NCI-H226 (cell line): Measurements from ENCODE around the gene ZPR1.

Experiments used
- DNase-seq: peaks from one replicate; pipeline ENCODE4 v3.0.0-alpha.2; 2015

The ZPR1 gene

DNA sequence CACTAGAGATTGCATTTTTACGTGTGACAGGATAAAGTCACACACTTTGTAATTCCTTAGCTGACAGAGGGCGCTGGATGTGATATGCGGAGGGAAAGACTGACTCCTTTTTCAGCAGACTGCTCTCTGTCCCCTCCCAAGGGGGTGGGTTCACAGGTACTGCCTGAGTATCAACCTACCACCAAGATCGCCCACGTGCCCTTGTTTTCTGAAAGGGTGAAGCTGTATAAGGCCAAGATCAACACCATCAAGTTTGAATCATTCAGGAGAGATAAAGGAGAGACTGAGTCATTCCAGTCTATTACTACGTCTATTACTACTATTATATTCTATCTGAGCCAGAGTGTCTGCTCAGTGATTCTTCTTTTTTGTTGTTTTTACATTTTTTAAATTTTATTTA, 45.7 kb downstream of the ZPR1 start:
- DNase-seq = peak; percentile 49

DNA sequence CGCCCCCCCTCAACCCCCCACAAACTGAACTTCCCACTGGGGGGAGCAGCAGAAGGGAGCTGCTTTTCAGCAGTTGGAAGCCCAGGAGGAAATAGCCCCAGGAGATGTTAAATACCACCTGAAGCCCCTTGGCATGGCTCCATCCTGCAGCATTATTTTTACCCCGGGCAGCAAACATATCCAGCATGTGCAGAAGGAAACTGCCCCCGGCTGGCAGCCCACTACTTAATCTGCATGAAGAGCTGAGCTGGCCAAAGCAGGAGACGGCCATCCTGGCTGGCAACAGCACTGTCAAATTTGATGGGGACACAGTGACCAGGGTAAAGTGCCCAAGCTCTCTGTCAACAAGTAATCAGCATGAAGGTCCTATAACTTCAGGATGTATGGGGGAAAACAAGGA, 47.1 kb downstream of the ZPR1 start:
- DNase-seq = no peak

DNA sequence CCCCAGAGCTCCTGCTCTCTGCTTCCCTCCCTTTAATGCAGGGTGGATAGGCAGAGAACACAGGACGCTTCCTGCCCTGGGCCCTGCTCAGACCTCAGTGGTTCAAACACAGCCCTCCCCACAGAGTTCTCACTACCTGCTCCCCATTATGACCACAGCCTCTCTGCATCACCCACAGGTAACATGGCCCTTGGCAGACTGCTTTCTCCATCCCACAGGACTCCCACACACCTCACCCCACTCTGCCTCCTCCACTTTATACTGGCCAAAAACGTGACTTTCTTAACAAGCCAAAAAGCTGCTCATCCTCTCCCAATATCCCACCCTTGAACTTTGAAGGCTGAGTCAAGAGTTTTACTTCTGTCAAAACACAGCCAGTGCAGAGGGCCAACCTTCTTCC, 48.8 kb downstream of the ZPR1 start:
- no peak for DNase-seq

DNA sequence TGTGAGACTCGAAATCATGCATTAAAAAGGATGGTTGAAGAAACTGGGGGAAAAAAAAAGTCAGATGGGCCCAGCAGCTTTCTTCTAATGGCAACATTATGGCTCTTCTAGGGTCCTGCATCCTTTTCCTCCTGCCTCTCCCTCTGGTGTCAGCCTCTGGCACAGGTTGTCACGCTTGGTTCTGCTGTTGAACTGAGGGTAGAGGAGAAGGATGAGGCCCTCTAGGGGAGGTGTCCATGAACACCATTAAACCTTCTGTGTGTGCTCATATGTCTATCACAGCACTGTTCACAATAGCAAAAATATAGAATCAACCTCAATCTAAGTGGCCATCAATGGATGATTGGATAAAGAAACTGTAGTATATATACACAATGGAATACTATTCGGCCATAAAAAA, 51.1 kb downstream of the ZPR1 start:
- DNase-seq = peak; percentile 7

DNA sequence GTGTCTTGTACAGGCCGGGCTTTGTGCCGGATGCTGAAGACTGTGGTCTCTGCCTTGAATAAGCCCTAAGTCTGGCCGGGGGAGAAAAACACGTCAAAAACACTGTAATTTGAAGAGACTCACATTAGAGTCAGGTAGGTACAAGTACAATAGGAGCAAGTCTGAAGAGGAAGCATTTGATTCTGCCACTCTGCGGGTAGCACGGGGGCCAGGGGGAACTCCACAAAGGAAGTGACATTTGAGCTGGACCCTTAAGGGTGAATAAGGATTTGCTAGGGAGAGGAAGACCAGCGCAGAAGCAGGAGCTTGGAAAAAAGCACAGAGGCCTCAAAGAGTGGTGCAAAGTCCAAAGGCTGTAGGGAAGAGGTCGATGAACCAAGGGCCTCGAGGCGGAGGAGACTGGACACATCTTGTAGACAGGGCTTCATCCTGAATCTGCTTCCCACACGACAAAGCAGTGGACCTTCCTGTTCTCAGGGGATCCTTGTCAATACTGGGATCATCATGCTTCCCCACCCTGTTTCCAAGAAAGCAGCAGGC, 53.8 kb downstream of the ZPR1 start:
- DNase-seq = no peak

DNA sequence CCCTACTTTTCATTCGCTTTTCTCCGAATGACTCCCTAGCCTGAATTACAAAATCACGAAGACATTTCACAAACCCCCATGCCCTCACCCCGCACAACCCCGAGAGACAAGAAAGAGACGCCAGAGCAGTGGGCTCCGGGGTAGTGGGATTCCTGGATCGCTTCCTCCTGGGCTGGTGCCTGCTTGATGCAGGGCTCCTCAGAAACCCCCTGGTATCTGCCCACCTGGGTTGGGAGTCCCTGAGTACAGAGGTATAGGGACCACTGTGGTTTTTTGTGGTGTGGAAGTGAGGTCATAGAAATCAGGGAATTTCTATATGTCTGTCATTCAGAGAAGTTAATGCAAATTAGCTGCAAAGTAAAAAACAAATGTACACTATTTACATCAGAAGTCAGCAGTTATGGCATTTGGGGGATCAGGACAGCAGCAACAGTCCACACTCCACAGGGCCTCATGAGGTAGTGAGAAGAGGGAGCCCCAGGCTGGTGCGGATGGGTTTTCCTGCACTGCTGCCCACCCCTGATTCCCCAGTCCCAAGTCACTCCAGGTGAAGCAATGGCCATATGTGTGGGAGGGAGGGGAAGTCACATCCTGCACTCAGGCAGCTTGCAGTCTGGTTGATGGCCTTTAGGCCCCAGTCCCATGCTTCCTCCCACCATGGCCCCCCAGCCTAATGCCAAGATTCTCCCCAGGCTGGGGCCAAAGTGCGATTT, 54.6 kb downstream of the ZPR1 start:
- DNase-seq = no peak

DNA sequence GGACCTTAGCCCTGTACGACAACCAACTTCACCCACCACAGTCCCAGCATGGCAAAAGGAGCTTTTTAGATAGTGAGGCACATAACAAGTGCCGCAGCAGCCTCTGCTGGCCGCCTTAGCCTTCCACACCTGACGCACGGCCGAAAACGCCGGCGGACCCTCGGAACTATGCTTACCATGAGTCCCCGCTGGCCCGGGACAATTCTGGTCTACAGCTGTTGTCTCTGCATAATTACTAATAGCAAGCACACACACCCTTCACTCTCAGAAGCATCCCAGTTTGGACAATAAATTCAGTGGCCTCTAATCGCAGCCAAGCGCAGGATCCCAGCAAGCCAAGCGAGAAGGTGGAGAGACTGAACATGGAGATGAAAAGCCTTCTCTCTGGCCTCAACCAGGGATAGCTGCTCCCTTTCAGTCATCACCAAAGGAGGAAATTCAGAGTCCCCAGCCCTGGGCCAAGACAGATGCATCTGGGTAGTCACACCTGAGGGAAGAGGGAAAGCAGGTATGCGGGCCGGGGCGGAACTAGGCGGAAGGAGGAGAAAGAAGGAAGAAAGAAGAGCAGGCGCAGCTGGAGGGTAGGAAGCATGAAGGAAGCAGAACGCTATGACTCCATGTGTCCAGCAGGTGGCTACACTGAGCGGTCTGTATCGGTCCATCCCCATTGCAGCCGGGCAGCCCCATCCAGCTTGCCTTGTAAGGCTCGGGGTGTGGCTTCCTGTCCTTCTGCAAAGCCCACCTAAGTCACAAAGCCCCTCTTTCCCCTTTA, 55.4 kb downstream of the ZPR1 start:
- peak; percentile 47 for DNase-seq

DNA sequence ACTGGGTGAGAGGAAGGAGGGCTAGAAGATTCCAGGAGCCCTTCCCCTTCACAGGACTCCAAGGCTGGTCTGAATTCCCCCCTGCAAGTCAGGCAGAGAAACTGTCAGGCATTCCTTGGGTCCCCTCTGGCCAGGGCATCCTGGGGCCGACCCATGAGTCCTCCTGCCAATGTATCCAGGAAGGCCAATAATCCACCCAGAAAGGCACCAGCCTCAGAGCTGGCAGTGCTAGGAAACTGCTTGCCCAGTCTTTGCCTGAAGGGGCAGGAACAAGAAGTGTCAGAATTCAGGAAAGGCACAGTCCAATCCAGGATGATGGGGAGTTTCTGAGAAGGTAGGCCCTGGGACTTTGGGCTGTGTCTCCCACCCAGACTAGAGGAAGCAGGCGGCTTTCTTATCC, 56.0 kb downstream of the ZPR1 start:
- DNase-seq = no peak

DNA sequence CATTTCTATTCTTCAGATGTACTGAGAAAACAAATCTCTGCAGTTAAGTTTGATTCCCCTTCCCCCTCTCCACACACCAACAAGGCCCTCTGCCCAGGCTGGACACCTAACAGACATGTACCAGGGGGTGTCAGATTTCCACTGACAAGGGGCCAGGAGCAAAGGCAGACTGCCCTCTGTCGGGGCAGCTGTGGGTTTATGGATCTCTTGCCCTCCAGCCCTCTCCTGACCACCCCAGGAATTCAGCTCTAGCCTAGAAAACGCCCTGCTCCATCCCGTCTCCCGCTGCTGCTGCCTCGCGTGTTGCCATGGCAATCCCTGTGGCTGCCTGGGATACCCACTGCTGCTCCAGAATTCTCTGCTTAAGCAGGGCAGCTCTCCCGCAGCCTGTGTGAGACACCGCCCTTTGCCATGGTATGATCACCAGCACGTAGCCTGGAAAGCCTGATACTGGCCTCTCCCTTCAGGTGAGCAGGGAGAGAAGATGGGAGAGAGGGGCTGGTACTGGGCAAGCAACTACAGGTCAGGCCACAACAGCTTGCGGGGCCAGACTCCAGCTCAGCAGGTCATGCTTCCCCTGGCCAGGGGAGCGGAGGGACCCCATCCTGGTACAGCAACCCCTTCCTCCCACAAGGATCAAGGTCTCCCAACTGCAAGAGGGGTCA, 56.6 kb downstream of the ZPR1 start:
- DNase-seq = no peak

DNA sequence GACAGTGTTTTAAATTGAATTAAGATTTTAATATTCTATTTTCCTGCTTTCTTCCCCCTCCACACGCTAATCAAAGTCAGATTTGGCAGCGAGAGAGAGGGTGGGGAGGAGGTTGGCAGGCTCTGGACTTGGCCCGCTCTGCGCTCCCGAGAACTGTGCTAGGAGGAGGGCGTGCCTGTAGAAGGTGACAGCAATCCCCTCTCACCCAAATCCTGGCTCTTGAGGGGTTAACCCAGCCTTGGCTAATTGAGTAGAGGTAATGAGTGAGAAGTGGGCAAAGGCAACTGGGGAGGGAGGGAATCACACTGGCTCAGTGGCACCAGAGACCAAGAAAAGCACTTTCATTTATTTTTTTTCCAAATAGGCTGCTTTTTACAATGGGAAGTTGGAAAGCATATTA, 57.2 kb downstream of the ZPR1 start:
- no peak for DNase-seq

DNA sequence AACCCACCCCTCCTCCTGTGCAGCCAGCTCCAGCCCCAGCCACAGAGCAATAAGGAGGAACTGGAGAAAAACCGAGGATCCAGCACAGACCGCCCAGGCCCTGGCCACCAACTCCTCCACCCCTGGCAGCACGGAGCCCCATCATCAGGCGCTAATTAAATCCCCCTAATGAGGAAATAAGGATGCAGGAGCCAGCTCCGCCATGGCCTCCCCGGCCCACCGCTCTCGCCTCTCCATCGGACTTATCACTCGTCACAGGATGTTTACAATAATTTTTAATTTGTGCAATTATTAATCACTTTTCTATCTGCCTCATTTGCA, 57.6 kb downstream of the ZPR1 start:
- DNase-seq = no peak

DNA sequence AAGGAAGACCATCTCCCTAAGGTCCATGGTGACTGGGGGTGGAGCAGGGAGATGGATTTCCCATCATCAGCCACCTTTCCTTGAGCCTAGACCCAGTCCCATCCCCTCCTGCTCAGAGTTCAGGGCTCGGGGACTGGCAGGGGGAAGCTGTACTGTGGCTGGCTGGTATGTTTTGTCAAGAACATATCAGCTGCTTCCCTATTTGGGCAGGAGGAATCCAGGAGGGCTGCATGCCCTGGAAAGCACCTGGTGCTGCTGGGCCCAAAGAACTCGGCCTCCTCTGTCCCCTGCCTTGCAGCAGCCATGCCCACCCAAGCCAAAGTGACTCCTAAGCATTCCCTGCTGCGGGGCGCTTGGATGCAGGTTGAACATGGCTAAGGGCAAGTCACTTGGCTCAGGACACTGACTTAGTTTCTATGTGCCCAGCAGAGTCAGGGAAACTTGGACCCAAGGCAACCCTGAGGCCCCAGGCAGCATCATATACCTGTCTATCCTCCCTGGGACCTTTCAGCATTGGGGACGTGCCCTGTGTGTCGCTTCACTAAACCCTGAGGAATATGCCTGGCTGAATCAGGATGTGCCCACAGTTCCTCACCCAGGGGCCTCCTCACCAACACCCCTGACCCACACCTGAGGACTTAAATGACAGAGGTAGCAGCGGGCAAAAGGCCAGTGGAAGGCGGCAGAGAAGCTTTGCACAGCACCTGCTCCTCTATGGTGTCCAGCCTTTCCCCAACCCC, 58.2 kb downstream of the ZPR1 start:
- DNase-seq = no peak

DNA sequence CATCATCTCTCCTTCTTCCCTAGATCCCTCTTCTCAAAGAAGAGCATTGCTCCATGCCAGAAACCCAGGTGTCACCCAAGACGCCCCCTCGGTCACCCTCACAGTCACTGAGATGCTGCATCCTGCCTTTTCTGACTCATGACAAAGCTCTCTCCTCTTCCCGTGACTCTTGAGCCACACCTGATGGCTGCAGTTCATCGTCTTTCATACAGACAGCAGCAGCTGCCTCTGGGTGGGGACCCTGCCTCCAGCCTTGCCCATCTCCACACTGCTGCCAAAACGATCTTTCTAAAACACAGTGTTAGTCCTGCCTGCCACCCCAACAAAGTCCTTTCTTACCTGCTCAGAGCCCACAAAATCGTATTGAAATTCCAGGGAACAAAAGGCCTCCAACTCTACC, 59.8 kb downstream of the ZPR1 start:
- DNase-seq = no peak

DNA sequence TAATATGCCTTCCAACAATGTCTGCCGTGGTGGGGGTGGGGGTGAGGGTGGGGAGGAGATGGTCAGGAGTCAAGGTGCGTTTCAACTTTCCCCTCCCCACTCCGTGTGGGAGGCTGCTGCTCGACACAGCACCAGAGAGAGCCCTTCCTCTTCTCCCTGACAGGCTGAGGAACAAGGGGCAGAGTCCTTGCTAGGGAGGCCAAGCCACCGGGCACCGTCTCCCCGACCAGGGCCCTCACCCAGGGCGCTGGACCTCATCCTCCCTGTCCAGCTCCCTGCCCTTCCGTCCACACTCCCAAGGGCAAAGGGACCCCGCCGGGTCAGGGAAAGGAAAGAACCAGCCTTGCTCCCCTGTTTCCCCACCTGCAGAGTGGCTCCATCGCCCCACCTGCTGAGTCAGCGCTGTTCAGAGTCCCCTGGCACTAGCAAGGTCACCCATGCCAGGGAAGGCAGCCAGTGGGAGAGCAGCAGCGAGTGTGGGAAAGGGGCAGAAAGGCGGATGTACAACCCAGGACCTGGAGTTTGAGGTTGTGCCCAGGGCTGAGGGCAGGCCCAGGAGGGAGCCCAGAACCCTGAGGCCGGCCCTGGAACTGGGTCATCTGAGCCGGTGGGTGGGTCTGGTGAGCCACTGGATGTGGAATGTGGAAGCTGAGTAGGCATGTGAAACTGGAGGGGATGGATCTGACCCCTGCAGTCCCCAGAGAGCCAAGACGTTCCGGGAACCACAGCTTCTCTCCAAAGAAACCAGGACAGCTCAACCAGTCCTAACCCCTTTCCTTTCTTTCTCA, 62.2 kb downstream of the ZPR1 start:
- DNase-seq = peak; percentile 37

DNA sequence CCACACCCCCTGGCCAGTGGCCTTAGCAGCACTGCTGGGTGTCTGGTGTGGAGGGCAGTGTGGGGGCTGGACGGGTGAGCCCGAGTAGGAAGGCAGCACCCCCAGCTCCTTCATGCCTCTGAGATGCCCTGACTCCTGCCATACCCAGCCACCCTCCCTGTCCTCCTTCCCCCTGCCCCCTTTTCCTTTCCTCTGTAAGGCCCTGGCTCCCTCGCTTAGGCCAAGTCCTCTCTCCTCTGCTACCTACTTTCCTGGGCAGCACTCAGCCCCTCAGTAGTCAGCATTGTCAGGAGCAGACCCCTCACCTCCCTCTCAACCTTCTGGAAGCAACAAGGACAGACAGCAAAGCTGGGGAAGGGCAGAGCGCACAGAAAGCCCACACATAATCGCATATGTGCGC, 63.0 kb downstream of the ZPR1 start:
- no peak for DNase-seq
